ENCODE results near the gene PIGC.
A peak's percentile ranks its signal among the peaks of the same experiment; 100 is the strongest.

Gene PIGC

GRCh38 chr1:172456344-172456769 is 12.5 kb upstream of the PIGC start:
- Mint-ChIP-seq H3K27ac (no peak overlapping the region), H3K4me3 (no peak overlapping the region), H3K9me3 (no peaks in the 10 kb centered on the region), H3K27me3 (ENCODE audit: low read depth) (no peaks in the 10 kb centered on the region), H3K4me1 (peaks cover 55% of the 10 kb centered on the region), H3K36me3 (ENCODE audit: low read depth) (no peaks in the 10 kb centered on the region)
- TF ChIP-seq CTCF (IDR thresholded peaks at IDR 0.05; ENCODE audit: unreplicated experiment in 3 of 3) = no peak

GRCh38 chr1:172455451-172455850 is 11.6 kb upstream of the PIGC start:
- Mint-ChIP-seq H3K27me3 (ENCODE audit: low read depth) (no peaks in the 10 kb centered on the region), H3K27ac (no peak overlapping the region), H3K4me1 (peaks cover 56% of the 10 kb centered on the region), H3K4me3 (no peak overlapping the region), H3K36me3 (ENCODE audit: low read depth) (no peaks in the 10 kb centered on the region), H3K9me3 (no peaks in the 10 kb centered on the region)
- no peak for TF ChIP-seq CTCF (IDR thresholded peaks at IDR 0.05; ENCODE audit: unreplicated experiment in 3 of 3)

- peaks cover 63% of the 10 kb centered on the region for H3K4me1 Mint-ChIP-seq
- no peaks in the 10 kb centered on the region for H3K36me3 Mint-ChIP-seq (ENCODE audit: low read depth)
- peak overlapping the region; percentile 42 to 86 (median 70) for H3K4me3 Mint-ChIP-seq
- H3K27ac Mint-ChIP-seq = peak overlapping the region; percentile 10 to 91 (median 68)
- H3K9me3 Mint-ChIP-seq = no peaks in the 10 kb centered on the region
- no peaks in the 10 kb centered on the region for H3K27me3 Mint-ChIP-seq (ENCODE audit: low read depth)
- TF ChIP-seq CTCF (IDR thresholded peaks at IDR 0.05; ENCODE audit: unreplicated experiment in 3 of 3) = no peak
Observed at GRCh38 chr1:172453607-172454006, 9.7 kb upstream of the PIGC start.

DNA sequence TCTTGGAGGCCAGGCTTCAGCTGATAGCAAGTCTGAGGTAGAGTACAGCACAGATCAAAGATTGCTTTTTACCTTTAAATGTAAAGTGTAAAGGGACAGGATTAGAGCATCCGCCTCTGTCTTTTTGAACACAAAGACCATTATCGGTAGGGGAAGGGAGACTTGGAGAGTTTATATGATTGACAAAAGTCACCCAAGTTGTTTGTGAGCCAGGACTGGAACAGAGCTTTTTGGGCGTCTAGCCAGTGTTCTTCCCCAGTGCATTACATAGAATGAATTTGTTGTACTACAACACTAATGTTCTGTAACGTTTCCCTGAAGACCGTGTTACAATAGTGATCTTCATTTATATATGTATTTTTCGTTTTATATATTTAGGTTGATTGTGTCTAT is 9.3 kb upstream of the PIGC start:
- peaks cover 63% of the 10 kb centered on the region for H3K4me1 Mint-ChIP-seq
- no peaks in the 10 kb centered on the region for H3K27me3 Mint-ChIP-seq (ENCODE audit: low read depth)
- peak overlapping the region in 2 of 3 experiments; percentile 70 to 86 for H3K4me3 Mint-ChIP-seq
- H3K27ac Mint-ChIP-seq = peak overlapping the region; percentile 68 to 91 (median 76)
- H3K36me3 Mint-ChIP-seq (ENCODE audit: low read depth) = no peaks in the 10 kb centered on the region
- H3K9me3 Mint-ChIP-seq = no peaks in the 10 kb centered on the region
- TF ChIP-seq CTCF (IDR thresholded peaks at IDR 0.05; ENCODE audit: unreplicated experiment in 3 of 3) = no peak

- Mint-ChIP-seq H3K4me3 (peak overlapping the region; percentile 52 to 86 (median 70)), H3K27ac (peak overlapping the region; percentile 68 to 91 (median 76)), H3K27me3 (ENCODE audit: low read depth) (no peaks in the 10 kb centered on the region), H3K9me3 (no peaks in the 10 kb centered on the region), H3K4me1 (peaks cover 59% of the 10 kb centered on the region), H3K36me3 (ENCODE audit: low read depth) (no peaks in the 10 kb centered on the region)
- TF ChIP-seq CTCF (IDR thresholded peaks at IDR 0.05; ENCODE audit: unreplicated experiment in 3 of 3) = no peak
Observed at GRCh38 chr1:172452536-172453152, 8.8 kb upstream of the PIGC start.

GRCh38 chr1:172451002-172451443 is 7.2 kb upstream of the PIGC start:
- Mint-ChIP-seq H3K27me3 (ENCODE audit: low read depth) (no peaks in the 10 kb centered on the region), H3K36me3 (ENCODE audit: low read depth) (no peaks in the 10 kb centered on the region), H3K4me3 (no peak overlapping the region), H3K4me1 (peaks cover 52% of the 10 kb centered on the region), H3K27ac (peak overlapping the region; percentile 50 to 86 (median 81)), H3K9me3 (no peaks in the 10 kb centered on the region)
- TF ChIP-seq CTCF (IDR thresholded peaks at IDR 0.05; ENCODE audit: unreplicated experiment in 3 of 3) = no peak
